A673 (cell line): ENCODE measurements around the gene CACNG4. TPM values are rescaled to one million over a fixed set of nuclear protein-coding genes. Genes with fewer than 3 reads are reported as not detected.
A peak's percentile ranks its signal among the peaks of the same experiment; 100 is the strongest.

Experiments
- BruUV-seq: library from RNA; stranded (reverse); fragments of 400-500 nt; replicated peaks from 2 replicates; lab custom pipeline; 2021; lab: Mats Ljungman, UMichigan
- CTCF ChIA-PET: fragments of 300-600 bp; sonication (Branson Sonifier 250); formaldehyde crosslinking; loops from one replicate; lab custom pipeline; 2022; ENCODE audit warnings: antibody characterized with exemption; lab: Charles Lee
- POLR2A ChIA-PET: fragments of 300-600 bp; sonication (Branson Sonifier 250); formaldehyde crosslinking; loops from one replicate; lab custom pipeline; 2022; ENCODE audit warnings: antibody characterized with exemption; ENCODE audit not compliant: low non-redundant PET; lab: Charles Lee
- DNase-seq: peaks from one replicate; pipeline ENCODE4 v3.0.0-alpha.2; 2015; ENCODE audit warnings: low spot score
- H3K27ac ChIP-seq: fragments of 200-600 bp; sonication (generic); 2 replicates; pipeline ENCODE4 v1.5.1; 2016; ENCODE audit warnings: mixed run types, low read depth, mild to moderate bottlenecking, mixed read lengths, antibody characterized with exemption, low read length; ENCODE audit not compliant: poor library complexity, severe bottlenecking
- H3K27me3 ChIP-seq: fragments of 200-600 bp; sonication (generic); replicated peaks from 2 replicates; pipeline ENCODE4 v1.6.1; 2017; ENCODE audit warnings: mixed run types, low read depth, mild to moderate bottlenecking, mixed read lengths, antibody characterized with exemption, low read length; ENCODE audit not compliant: insufficient read depth, poor library complexity
- H3K36me3 ChIP-seq: fragments of 200-600 bp; sonication (generic); 2 replicates; pipeline ENCODE4 v1.6.1; 2016; ENCODE audit warnings: mixed run types, mild to moderate bottlenecking, mixed read lengths, antibody characterized with exemption, low read length; ENCODE audit not compliant: insufficient read depth, poor library complexity, severe bottlenecking
- H3K4me1 ChIP-seq: fragments of 200-600 bp; sonication (generic); 2 replicates; pipeline ENCODE4 v1.6.1; 2017; ENCODE audit warnings: mixed run types, mild to moderate bottlenecking, mixed read lengths, antibody characterized with exemption, low read length; ENCODE audit not compliant: insufficient read depth, poor library complexity, severe bottlenecking
- H3K4me3 ChIP-seq: fragments of 200-600 bp; sonication (generic); 2 replicates; pipeline ENCODE4 v1.5.1; 2016; ENCODE audit warnings: low read depth, mixed run types, mild to moderate bottlenecking, mixed read lengths, low read length; ENCODE audit not compliant: poor library complexity, severe bottlenecking
- H3K9me3 ChIP-seq: fragments of 200-600 bp; sonication (generic); 2 replicates; pipeline ENCODE4 v1.6.1; 2016; ENCODE audit warnings: mixed run types, low read depth, mild to moderate bottlenecking, mixed read lengths, antibody characterized with exemption, low read length; ENCODE audit not compliant: poor library complexity, severe bottlenecking
- EZH2 ChIP-seq: fragments of 200-600 bp; sonication (generic); IDR thresholded peaks from 2 replicates; pipeline ENCODE4 v1.6.1; 2017; ENCODE audit warnings: borderline replicate concordance, low read depth, mild to moderate bottlenecking, mixed read lengths, antibody characterized with exemption, low read length; ENCODE audit not compliant: poor library complexity, severe bottlenecking
- intact Hi-C: fragments of 100-400 bp; cut with micrococcal nuclease; formaldehyde crosslinking; loops from one replicate; pipeline ENCODE4 v1.10.0; 2022; ENCODE audit not compliant: unreplicated experiment
- total RNA-seq: library from RNA; stranded (reverse); gene quantifications from 2 replicates; pipeline ENCODE4 v1.2.3, GENCODE V29; 2021
- TF ChIP-seq, protein P1 (sequence below): fragments of 300-800, 200-600 bp; sonication (generic); conservative IDR thresholded peaks from 2 replicates; pipeline ENCODE4 v1.5.1; 2017; ENCODE audit warnings: low read depth, mild to moderate bottlenecking, antibody characterized with exemption, low read length, moderate library complexity, mixed read lengths

The CACNG4 gene
- total RNA-seq, 1 experiment from 2014 or later = 9.7 TPM

DNA sequence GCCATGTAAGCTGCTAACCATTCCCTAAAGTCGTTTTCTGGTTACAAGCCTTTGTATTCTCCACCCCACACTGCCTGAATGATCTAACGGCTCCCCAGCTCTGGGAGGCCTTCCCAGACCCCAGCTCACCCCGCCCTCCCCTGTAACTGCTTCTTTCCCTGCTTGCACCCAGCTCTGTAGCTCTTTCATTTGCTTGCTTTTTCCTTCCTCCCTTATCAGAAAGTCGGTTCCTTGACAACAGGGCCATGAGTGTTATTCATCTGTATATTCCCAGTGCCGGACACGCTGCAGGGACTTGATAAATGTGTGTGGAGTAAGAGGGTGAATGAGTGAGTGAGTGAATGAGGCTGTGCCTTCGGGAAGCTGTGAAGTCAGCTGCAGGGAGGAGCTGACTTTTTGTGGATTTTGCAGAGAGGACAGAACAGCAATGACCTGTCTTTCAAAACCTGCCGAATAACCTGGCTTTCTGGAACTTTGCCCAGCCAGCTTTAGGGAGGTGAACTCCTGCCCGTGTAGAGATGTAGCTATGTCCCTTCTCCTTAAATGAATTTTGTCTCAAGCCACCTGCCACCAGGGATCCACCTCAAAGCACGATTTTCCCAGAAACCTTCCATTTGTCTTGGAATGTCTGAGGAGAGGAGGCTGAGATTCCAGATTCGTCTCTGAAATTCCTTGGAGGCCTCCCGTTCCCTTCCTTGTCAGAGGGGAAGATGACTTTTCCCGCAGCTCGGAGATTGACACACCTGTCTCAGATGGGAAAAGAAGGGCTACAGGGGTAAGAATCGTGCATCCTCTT lies 20.0 kb upstream of the CACNG4 start:
- peaks cover 35% of the 10 kb centered on the region for H3K4me1 ChIP-seq
- no TSS peak for BruUV-seq
- no peaks in the 10 kb centered on the region for H3K36me3 ChIP-seq
- no peaks in the 10 kb centered on the region for H3K27me3 ChIP-seq
- H3K27ac ChIP-seq = no peak overlapping the region
- no peak for DNase-seq
- POLR2A ChIA-PET = no interaction called here
- H3K9me3 ChIP-seq = no peaks in the 10 kb centered on the region
- H3K4me3 ChIP-seq = peak overlapping the region; percentile 22
- intact Hi-C loops = no loop called here
- TF ChIP-seq, protein P1, sequence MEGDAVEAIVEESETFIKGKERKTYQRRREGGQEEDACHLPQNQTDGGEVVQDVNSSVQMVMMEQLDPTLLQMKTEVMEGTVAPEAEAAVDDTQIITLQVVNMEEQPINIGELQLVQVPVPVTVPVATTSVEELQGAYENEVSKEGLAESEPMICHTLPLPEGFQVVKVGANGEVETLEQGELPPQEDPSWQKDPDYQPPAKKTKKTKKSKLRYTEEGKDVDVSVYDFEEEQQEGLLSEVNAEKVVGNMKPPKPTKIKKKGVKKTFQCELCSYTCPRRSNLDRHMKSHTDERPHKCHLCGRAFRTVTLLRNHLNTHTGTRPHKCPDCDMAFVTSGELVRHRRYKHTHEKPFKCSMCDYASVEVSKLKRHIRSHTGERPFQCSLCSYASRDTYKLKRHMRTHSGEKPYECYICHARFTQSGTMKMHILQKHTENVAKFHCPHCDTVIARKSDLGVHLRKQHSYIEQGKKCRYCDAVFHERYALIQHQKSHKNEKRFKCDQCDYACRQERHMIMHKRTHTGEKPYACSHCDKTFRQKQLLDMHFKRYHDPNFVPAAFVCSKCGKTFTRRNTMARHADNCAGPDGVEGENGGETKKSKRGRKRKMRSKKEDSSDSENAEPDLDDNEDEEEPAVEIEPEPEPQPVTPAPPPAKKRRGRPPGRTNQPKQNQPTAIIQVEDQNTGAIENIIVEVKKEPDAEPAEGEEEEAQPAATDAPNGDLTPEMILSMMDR = no peak
- TF ChIP-seq EZH2 = no peak
- CTCF ChIA-PET = interaction anchor here (0.6 to 1.0 kb wide), 2 partner anchors 217 to 268 kb away, joined by 3 to 13 read pairs; no protein-coding TSS in a partner anchor

DNA sequence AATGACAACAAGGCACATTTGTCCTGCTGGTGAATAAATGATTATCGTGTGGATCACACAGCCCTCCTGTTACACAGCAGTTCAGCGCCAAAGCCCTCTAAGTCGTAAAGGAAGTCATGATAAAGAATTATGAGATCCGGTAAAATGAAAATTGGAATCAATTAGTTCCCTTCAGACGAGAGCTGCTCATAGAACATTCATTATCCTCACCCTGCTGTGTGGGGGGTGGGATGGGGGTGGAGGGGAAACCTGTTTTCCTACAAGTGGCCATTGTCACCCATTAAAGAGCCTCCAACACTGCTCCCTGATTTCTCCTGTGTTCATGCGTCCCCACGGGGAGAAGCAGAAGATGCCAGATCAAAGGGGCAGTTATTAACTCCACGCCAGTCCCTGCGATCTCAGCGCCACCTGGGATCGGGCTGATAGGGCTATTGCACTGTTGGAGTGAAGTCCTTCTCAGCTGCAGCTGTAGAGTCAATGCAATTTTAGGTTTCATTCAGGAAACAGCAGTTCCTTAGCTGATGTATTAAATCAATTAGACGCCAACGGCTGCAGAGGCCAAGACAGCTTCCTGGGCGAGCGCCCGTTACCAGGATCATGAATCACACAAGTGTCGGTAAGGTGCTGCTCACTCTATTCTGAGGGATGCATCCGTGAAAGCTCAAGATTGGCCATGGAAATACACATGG lies 19.2 kb upstream of the CACNG4 start:
- intact Hi-C loops = no loop called here
- Histone ChIP-seq H3K27me3 (no peaks in the 10 kb centered on the region), H3K36me3 (no peaks in the 10 kb centered on the region), H3K27ac (no peak overlapping the region), H3K9me3 (no peaks in the 10 kb centered on the region), H3K4me1 (peaks cover 39% of the 10 kb centered on the region), H3K4me3 (peak overlapping the region; percentile 22)
- BruUV-seq = no TSS peak
- ChIA-PET CTCF (interaction anchor here (0.6 kb wide), 1 partner anchor 268 kb away, joined by 13 read pairs; no protein-coding TSS in a partner anchor), POLR2A (no interaction called here)
- DNase-seq = peak; percentile 84
- TF ChIP-seq EZH2 = no peak
- TF ChIP-seq, protein P1 = no peak

DNA sequence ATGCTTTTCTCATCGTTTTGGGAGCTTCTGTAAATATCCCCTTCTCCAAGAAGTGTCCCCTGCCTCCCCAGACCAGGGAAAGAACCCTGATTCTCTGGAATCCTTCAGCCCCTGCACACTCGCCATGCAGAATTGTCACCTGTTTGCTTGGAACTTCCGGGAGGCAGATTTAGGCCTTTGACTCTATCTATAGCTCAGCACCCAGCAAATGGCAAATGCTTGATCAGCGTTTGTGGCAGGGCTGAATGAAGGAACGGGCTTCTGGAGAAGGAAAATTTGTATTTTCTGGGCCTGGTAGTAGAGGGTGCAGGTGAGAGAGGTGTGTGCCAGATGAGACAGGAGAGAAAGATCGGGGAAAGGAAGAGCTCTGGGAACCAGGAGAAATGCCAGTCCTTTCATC lies 18.3 kb upstream of the CACNG4 start:
- CTCF ChIA-PET = no interaction called here
- BruUV-seq = no TSS peak
- Histone ChIP-seq H3K4me1 (peaks cover 39% of the 10 kb centered on the region), H3K27ac (no peak overlapping the region), H3K9me3 (no peaks in the 10 kb centered on the region), H3K27me3 (no peaks in the 10 kb centered on the region), H3K4me3 (no peak overlapping the region), H3K36me3 (no peaks in the 10 kb centered on the region)
- intact Hi-C loops = no loop called here
- TF ChIP-seq, protein P1 = no peak
- no peak for TF ChIP-seq EZH2
- POLR2A ChIA-PET = no interaction called here
- no peak for DNase-seq
